GM12872 (cell line): ENCODE results near the gene PAPLN.

Experiments used
- CTCF ChIP-seq: IDR thresholded peaks from 3 replicates; pipeline ENCODE4 v1.5.1; 2011; ENCODE audit warnings: low read depth, mild to moderate bottlenecking, low read length, moderate library complexity; ENCODE audit not compliant: insufficient read depth

Gene PAPLN

GRCh38 chr14:73208390-73208789 lies 28.9 kb upstream of the PAPLN start:
- TF ChIP-seq CTCF: no peak

GRCh38 chr14:73208846-73209245 lies 28.5 kb upstream of the PAPLN start:
- no peak for TF ChIP-seq CTCF

GRCh38 chr14:73209953-73210352 lies 27.4 kb upstream of the PAPLN start:
- TF ChIP-seq CTCF: no peak

GRCh38 chr14:73211251-73212040 lies 25.9 kb upstream of the PAPLN start:
- TF ChIP-seq CTCF: no peak

GRCh38 chr14:73216030-73216429 lies 21.3 kb upstream of the PAPLN start:
- no peak for TF ChIP-seq CTCF

- no peak for TF ChIP-seq CTCF
Measured at GRCh38 chr14:73217411-73217810, 19.9 kb upstream of the PAPLN start.

GRCh38 chr14:73220061-73220460 lies 17.2 kb upstream of the PAPLN start:
- TF ChIP-seq CTCF: no peak
